GM12878 (cell line): ENCODE results near the gene TTC9B. TPM values are rescaled to one million over a fixed set of nuclear protein-coding genes. Genes with fewer than 3 reads are reported as not detected.
A peak's percentile ranks its signal among the peaks of the same experiment; 100 is the strongest.

Source experiments
- ATAC-seq: fragments of 200-7000 bp; cut with Tn5 transposase; 3 replicates; pipeline ENCODE4 v1.9.1; 2020; ENCODE audit warnings: mild to moderate bottlenecking, moderate library complexity
- BruUV-seq: library from RNA; stranded (reverse); fragments of 400-500 nt; replicated peaks from 2 replicates; lab custom pipeline; 2021; lab: Mats Ljungman, UMichigan
- CTCF ChIA-PET: fragments of 300-600 bp; sonication (Branson Sonifier 250); formaldehyde crosslinking; extraction: SDS; loops from one replicate; lab custom pipeline; 2021; ENCODE audit warnings: inconsistent platforms; lab: Yijun Ruan, JAX
- POLR2A ChIA-PET: fragments of 350-600 bp; formaldehyde crosslinking; extraction: SDS; loops from one replicate; lab custom pipeline; 2021; ENCODE audit warnings: inconsistent platforms; lab: Charles Lee
- RAD21 ChIA-PET: fragments of 300-600 bp; sonication (Branson Sonifier 250); formaldehyde crosslinking; loops from one replicate; lab custom pipeline; 2023; ENCODE audit warnings: antibody characterized with exemption; ENCODE audit not compliant: unreplicated experiment; lab: Charles Lee
- SMC1A ChIA-PET: fragments of 300-600 bp; sonication (Branson Sonifier 250); formaldehyde crosslinking; loops from one replicate; lab custom pipeline; 2023; ENCODE audit not compliant: unreplicated experiment, uncharacterized antibody; lab: Charles Lee
- DNase-seq: peaks from one replicate; pipeline ENCODE4 v3.0.0-alpha.2; 2011; ENCODE audit warnings: low read depth, low spot score
- FAIRE-seq: peaks from 3 replicates; lab custom pipeline; 2011; peaks lifted over from hg19 to GRCh38; lab: Jason Lieb, UNC
- H2AFZ ChIP-seq: 2 replicates; pipeline ENCODE4 v1.6.0; 2011; ENCODE audit warnings: low read depth, low read length, control low read depth; ENCODE audit not compliant: control insufficient read depth
- H3K27ac ChIP-seq: 2 replicates; pipeline ENCODE4 v1.5.1; 2011; ENCODE audit warnings: control low read depth; ENCODE audit not compliant: control insufficient read depth, insufficient read depth
- H3K27me3 ChIP-seq, 2 experiments: replicated peaks in 1 of 2; 2 replicates each; pipeline versions ENCODE4 v1.6.0 to v1.6.1; 2011; ENCODE audit warnings: low read length in 1 of 2; ENCODE audit not compliant: control insufficient read depth in 2 of 2, insufficient read depth in 2 of 2
- H3K36me3 ChIP-seq, 2 experiments: 2 replicates each; pipeline ENCODE4 v1.5.1; 2011; ENCODE audit warnings: low read length in 1 of 2; ENCODE audit not compliant: control insufficient read depth in 2 of 2, insufficient read depth in 2 of 2
- H3K4me1 ChIP-seq: 2 replicates; pipeline ENCODE4 v1.6.1; 2011; ENCODE audit warnings: mild to moderate bottlenecking, low read length, moderate library complexity, mixed read lengths; ENCODE audit not compliant: control insufficient read depth, insufficient read depth
- H3K4me2 ChIP-seq: 2 replicates; pipeline ENCODE4 v1.6.0; 2011; ENCODE audit warnings: control low read depth; ENCODE audit not compliant: control insufficient read depth, insufficient read depth
- H3K4me3 ChIP-seq: fragments of 200-600 bp; sonication (generic); 2 replicates; pipeline ENCODE4 v1.5.1; 2016
- H3K79me2 ChIP-seq: 2 replicates; pipeline ENCODE4 v1.6.0; 2011; ENCODE audit warnings: low read length; ENCODE audit not compliant: control insufficient read depth, insufficient read depth
- H3K9ac ChIP-seq: 2 replicates; pipeline ENCODE4 v1.8.0; 2011; ENCODE audit warnings: low read length, control low read depth, mixed read lengths; ENCODE audit not compliant: control insufficient read depth, insufficient read depth
- H3K9me3 ChIP-seq: replicated peaks from 3 replicates; pipeline ENCODE4 v1.5.1; 2011; ENCODE audit warnings: mild to moderate bottlenecking, low read length; ENCODE audit not compliant: control insufficient read depth, insufficient read depth
- H4K20me1 ChIP-seq: 2 replicates; pipeline ENCODE4 v1.6.0; 2011; ENCODE audit not compliant: control insufficient read depth, insufficient read depth
- CTCF ChIP-seq, 3 experiments: IDR thresholded peaks in 2 of 3; conservative IDR thresholded peaks in 1 of 3; 2 replicates each; pipeline ENCODE4 v1.5.1; 2011; ENCODE audit warnings: low read depth in 3 of 3, low read length in 3 of 3, mild to moderate bottlenecking in 3 of 3, control low read depth in 2 of 3, moderate library complexity in 2 of 3, inconsistent platforms in 1 of 3, mixed read lengths in 1 of 3; ENCODE audit not compliant: control insufficient read depth in 2 of 3, insufficient read depth in 1 of 3; ENCODE audit errors: extremely low read depth in 1 of 3
- ZBED1 ChIP-seq: IDR thresholded peaks from 2 replicates; pipeline ENCODE4 v1.6.1; 2016; ENCODE audit warnings: borderline replicate concordance
- WGBS: methylation state at CpG from one replicate; pipeline ENCODE4 v1.1.6; 2016; ENCODE audit warnings: low lambda C conversion rate; ENCODE audit not compliant: insufficient replicate concordance, insufficient coverage; ENCODE audit errors: missing lambda C conversion rate; 5-methylcytosine and 5-hydroxymethylcytosine counted together
- in situ Hi-C: fragments of 300-500 bp; cut with MboI; formaldehyde crosslinking; loops from 9 replicates; pipeline ENCODE4 v1.14.3; 2018; ENCODE audit warnings: mixed read lengths
- intact Hi-C: fragments of 100-400 bp; cut with micrococcal nuclease; formaldehyde crosslinking; loops from one replicate; pipeline ENCODE4 v1.14.2; 2022; ENCODE audit not compliant: unreplicated experiment
- polyA plus RNA-seq, 11 experiments: library from polyadenylated mRNA; depleted of rRNA in 4 of 11; unstranded in 6 of 11; stranded (reverse) in 5 of 11; fragments of >200 nt; fragmentation: Nextera tagmentation in 4 of 11; fragmentation: Illumina TruSeq in 1 of 11; extraction: Ambion mirVana in 4 of 11; extraction: Trizol in 1 of 11; gene quantifications; 1 replicate in 1 of 11; 2 replicates in 10 of 11; pipeline versions ENCODE4 v1.2.1 to v1.2.3, GENCODE V29; 2011 to 2016; ENCODE audit warnings: inconsistent platforms in 2 of 11, missing spikeins in 2 of 11, low read depth in 1 of 11
- total RNA-seq, 4 experiments: library from RNA; depleted of rRNA in 3 of 4; stranded (reverse); fragments of >200 nt in 3 of 4; fragmentation: Illumina TruSeq in 1 of 4; extraction: Trizol in 1 of 4; gene quantifications; 2 replicates each; pipeline versions ENCODE4 v1.2.1 to v1.2.3, GENCODE V29; 2013 to 2021

Gene TTC9B
- total and polyA plus RNA-seq, 10 of the 15 experiments (the other 5 are each of a cell fraction or from before 2014, with no cell fraction given) = 0.04 to 0.14 (median 0.10) TPM; not detected in 7

DNA sequence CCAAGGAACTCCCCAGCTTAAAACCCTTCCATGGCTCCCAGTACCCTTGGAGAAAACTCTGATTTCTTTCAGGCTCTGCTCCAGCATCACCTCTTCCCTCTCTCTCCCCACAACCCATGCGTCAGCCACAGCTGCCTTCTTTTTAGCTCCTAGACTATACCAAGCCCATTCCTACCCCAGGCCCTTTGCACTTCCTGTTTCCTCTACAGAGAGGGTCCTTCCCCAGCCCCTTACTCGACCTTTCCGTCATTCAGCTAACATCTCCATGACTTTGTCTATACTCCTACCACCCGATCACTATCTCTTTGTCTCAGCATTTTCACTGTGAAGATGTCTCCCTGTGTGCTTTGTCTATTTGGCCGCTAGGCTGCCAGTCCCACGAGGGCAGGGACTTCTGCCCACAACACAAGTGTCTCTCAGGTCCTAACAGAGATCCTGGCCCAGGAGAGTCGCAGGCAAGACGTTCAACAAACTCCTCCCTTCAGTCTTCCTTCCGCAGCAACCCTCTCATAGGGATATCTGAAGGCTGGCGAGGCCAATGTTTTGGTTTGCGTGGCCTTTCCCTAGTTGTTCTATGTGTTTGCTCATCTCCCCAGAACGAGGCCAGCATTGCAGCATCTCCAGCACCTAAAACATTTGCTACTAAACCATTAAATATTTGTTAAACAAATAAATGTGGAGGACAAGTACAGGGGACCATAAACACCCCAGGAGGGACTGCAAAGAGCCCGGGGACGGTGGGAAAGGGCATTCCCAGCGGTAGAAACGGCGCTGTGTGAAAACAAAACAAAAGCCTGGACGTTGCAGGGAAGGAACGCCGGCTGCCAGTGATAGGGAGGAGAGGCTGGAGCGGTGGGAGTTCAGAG, 7.5 kb upstream of the TTC9B start:
- CTCF ChIA-PET = interaction anchor here (0.6 to 1.2 kb wide), 3 partner anchors 11 to 131 kb away, joined by 3 read pairs; no protein-coding TSS in a partner anchor

More for the DNA sequence above, 7.5 kb upstream of the TTC9B start:
- no peaks in the 10 kb centered on the region for H3K36me3 ChIP-seq
- DNase-seq = no peak
- H2AFZ ChIP-seq = peak overlapping the region; percentile 39
- POLR2A ChIA-PET = no interaction called here
- no TSS peak for BruUV-seq
- RAD21 ChIA-PET = no interaction called here
- H3K79me2 ChIP-seq = no peaks in the 10 kb centered on the region
- intact Hi-C loops = no loop called here
- no peak overlapping the region; the same call in 1 of the 2 replicates for H3K9ac ChIP-seq
- peak overlapping the region; percentile 44; the same call in 1 of the 2 replicates for H3K4me3 ChIP-seq
- H3K27ac ChIP-seq = no peak overlapping the region
- peaks cover 4% of the 10 kb centered on the region; the same call in 1 of the 3 replicates for H3K9me3 ChIP-seq
- no peaks in the 10 kb centered on the region for H3K4me1 ChIP-seq
- peak in 2 of 3 experiments; percentile 22 to 27; a peak in 1 of 6 replicates for TF ChIP-seq CTCF (IDR thresholded peaks at IDR 0.05 in 2 of 3, conservative IDR thresholded peaks at IDR 0.05 in 1 of 3; ENCODE audit: control insufficient read depth in 2 of 3, extremely low read depth in 1 of 3, insufficient read depth in 1 of 3, low read depth in 3 of 3, low read length in 3 of 3)
- no peak for TF ChIP-seq ZBED1
- SMC1A ChIA-PET = no interaction called here
- ATAC-seq = peak; percentile 55
- H3K27me3 ChIP-seq = peaks cover 1 to 12% of the 10 kb centered on the region in 2 experiments; a peak in 3 of 4 replicates
- H4K20me1 ChIP-seq = no peaks in the 10 kb centered on the region
- H3K4me2 ChIP-seq = peak overlapping the region; percentile 60
- peak; percentile 13 for FAIRE-seq
- in situ Hi-C loops = no loop called here
- 24% methylated on average over 18 of the region's 21 CpGs for WGBS
